Transverse colon (tissue), 4 donors: ENCODE data around the gene TOP2A. TPM values are rescaled to one million over a fixed set of nuclear protein-coding genes. Genes with fewer than 3 reads are reported as not detected.

ENCODE experiments used
- DNase-seq: peaks from one replicate; pipeline ENCODE4 v3.0.0-alpha.2; 2019
- H3K27ac ChIP-seq, 4 donors: fragments of 200-600 bp; sonication (generic); 2 replicates each; pipeline ENCODE4 v1.5.1; 2016 to 2018; ENCODE audit warnings: inconsistent platforms in 4 of 4
- H3K27me3 ChIP-seq: fragments of 200-600 bp; sonication (generic); 2 replicates; pipeline ENCODE4 v1.5.1; 2017; ENCODE audit warnings: inconsistent platforms
- H3K36me3 ChIP-seq, 4 donors: fragments of 200-600 bp; sonication (generic); 2 replicates each; pipeline ENCODE4 v1.5.1; 2017 to 2019; ENCODE audit warnings: inconsistent platforms in 4 of 4
- H3K4me1 ChIP-seq, 4 donors: fragments of 200-600 bp; sonication (generic); 2 replicates each; pipeline ENCODE4 v1.5.1; 2017 to 2020; ENCODE audit warnings: inconsistent platforms in 4 of 4
- H3K4me3 ChIP-seq, 4 donors: fragments of 200-600 bp; sonication (generic); 1 replicate in 1 of 4; 2 replicates in 3 of 4; pipeline versions ENCODE4 v1.5.1 to v1.6.1; 2017 to 2019; ENCODE audit warnings: inconsistent platforms in 4 of 4
- H3K9me3 ChIP-seq, 2 donors: fragments of 200-600 bp; sonication (generic); 2 replicates each; pipeline ENCODE4 v1.5.1; 2017 to 2019; ENCODE audit warnings: inconsistent platforms in 2 of 2
- CTCF ChIP-seq, 5 experiments: fragments of 200-600 bp in 3 of 5; fragments of 450-650 bp in 2 of 5; sonication (generic) in 3 of 5; IDR thresholded peaks; 1 replicate in 2 of 5; 2 replicates in 3 of 5; pipeline ENCODE4 v1.5.1; 2016 to 2017; ENCODE audit warnings: antibody characterized with exemption in 5 of 5, inconsistent platforms in 3 of 5, mild to moderate bottlenecking in 2 of 5, moderate library complexity in 1 of 5
- EP300 ChIP-seq: sonication (generic); formaldehyde crosslinking; IDR thresholded peaks from one replicate; pipeline ENCODE4 v1.6.1; 2017; ENCODE audit warnings: antibody characterized with exemption, low read depth
- POLR2A ChIP-seq: fragments of 450-650 bp; IDR thresholded peaks from one replicate; pipeline ENCODE4 v1.6.1; 2016; ENCODE audit warnings: antibody characterized with exemption, mild to moderate bottlenecking, moderate library complexity
- POLR2AphosphoS5 ChIP-seq, 3 donors: sonication (generic); formaldehyde crosslinking; IDR thresholded peaks; one replicate each; pipeline ENCODE4 v1.6.1; 2016; ENCODE audit warnings: antibody characterized with exemption in 3 of 3
- WGBS, 2 donors: methylation state at CpG; one replicate each; pipeline ENCODE4 v1.1.5; 2018; ENCODE audit warnings: low coverage in 1 of 2; 5-methylcytosine and 5-hydroxymethylcytosine counted together
- in situ Hi-C, 4 donors: fragments of 200-750 bp; cut with MboI; loops; one replicate each; pipeline versions ENCODE4 v1.15.0 to v1.15.1; 2017; ENCODE audit warnings: low sequenced_read_pairs in 3 of 4, low pct_ligation_motif_present in 1 of 4, low pct_unique_long_range_greater_than_20kb in 1 of 4
- intact Hi-C: fragments of 100-400 bp; cut with DNase I; formaldehyde crosslinking; loops from one replicate; pipeline ENCODE4 v1.15.1; 2023; ENCODE audit warnings: low total_unique reads
- total RNA-seq, 4 donors: library from RNA; depleted of rRNA; stranded (reverse); fragments of >200 nt; gene quantifications; one replicate each; pipeline ENCODE4 v1.1.0, GENCODE V29; 2016

TOP2A gene
- total RNA-seq, 4 donors from 2014 or later: 0.37 to 25.5 (median 7.5) TPM

- no peak overlapping the region for H3K4me3 ChIP-seq
- WGBS, 2 donors: 81% methylated on average over 15 of the region's 17 CpGs; no CpG with 5 or more reads in 1 of the 2 donors
- intact Hi-C loops: no loop called here
- no peak overlapping the region for H3K27ac ChIP-seq
- H3K27me3 ChIP-seq: no peaks in the 10 kb centered on the region
- TF ChIP-seq EP300: no peak
- TF ChIP-seq POLR2A: no peak
- TF ChIP-seq CTCF (IDR thresholded peaks at IDR 0.05): no peak
- no peak for TF ChIP-seq POLR2AphosphoS5 (IDR thresholded peaks at IDR 0.05)
- no peak for DNase-seq
- H3K9me3 ChIP-seq: no peaks in the 10 kb centered on the region
- in situ Hi-C loops: loop anchor here in 2 of 4 donors (10.0 kb wide), 2 partner anchors 48 to 168 kb away; partner anchors contain the start of gene TOP2A (in 1 of the 2)
- no peaks in the 10 kb centered on the region for H3K36me3 ChIP-seq
- peaks cover 6 to 12% (median 8%) of the 10 kb centered on the region in 4 donors for H3K4me1 ChIP-seq
Measured at GRCh38 chr17:40366861-40367518, 50.7 kb downstream of the TOP2A start.

- Histone ChIP-seq H3K4me3 (no peak overlapping the region), H3K36me3 (no peaks in the 10 kb centered on the region), H3K9me3 (no peaks in the 10 kb centered on the region), H3K27me3 (no peaks in the 10 kb centered on the region), H3K27ac (no peak overlapping the region), H3K4me1 (peaks cover 6 to 12% (median 8%) of the 10 kb centered on the region in 4 donors)
- TF ChIP-seq POLR2AphosphoS5 (IDR thresholded peaks at IDR 0.05): no peak
- TF ChIP-seq POLR2A: no peak
- no peak for TF ChIP-seq CTCF (IDR thresholded peaks at IDR 0.05)
- TF ChIP-seq EP300: no peak
- in situ Hi-C loops (loop anchor here in 2 of 4 donors (10.0 kb wide), 2 partner anchors 49 to 169 kb away; partner anchors contain the start of gene TOP2A (in 1 of the 2)), intact Hi-C loops (no loop called here)
- no peak for DNase-seq
- WGBS, 2 donors: 93% methylated on average over 3 to 18 of the region's 18 CpGs
Measured at GRCh38 chr17:40366076-40366860, 51.4 kb downstream of the TOP2A start.

DNA sequence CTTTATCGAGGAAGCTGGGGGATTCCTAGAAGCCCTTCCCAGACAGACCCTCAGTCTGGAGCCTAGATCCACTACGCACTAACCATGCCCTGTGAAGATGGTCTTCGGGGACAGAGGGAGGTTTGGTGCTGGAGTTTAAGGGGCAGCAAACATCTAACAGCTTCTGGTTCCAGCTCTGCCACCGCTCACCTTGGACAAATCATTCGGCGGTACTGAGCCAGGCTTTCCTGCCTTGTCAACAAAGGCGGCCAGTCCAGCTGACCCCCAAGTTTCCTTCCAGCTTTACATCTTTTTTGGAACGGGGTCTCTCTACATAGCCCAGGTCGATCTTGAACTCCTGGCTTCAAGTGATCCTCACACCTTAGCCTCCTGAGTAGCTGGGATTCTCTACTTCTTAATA lies 52.8 kb downstream of the TOP2A start:
- H3K4me3 ChIP-seq: no peak overlapping the region

More for the DNA sequence above, 52.8 kb downstream of the TOP2A start:
- intact Hi-C loops: loop anchor here (5.0 kb wide), 2 partner anchors 52 to 1727 kb away; partner anchors contain the start of gene TOP2A
- H3K36me3 ChIP-seq: no peaks in the 10 kb centered on the region
- no peaks in the 10 kb centered on the region for H3K9me3 ChIP-seq
- TF ChIP-seq EP300 (no peak), POLR2A (no peak), CTCF (IDR thresholded peaks at IDR 0.05) (no peak), POLR2AphosphoS5 (IDR thresholded peaks at IDR 0.05) (no peak)
- no peak overlapping the region for H3K27ac ChIP-seq
- peaks cover 6 to 12% (median 8%) of the 10 kb centered on the region in 4 donors for H3K4me1 ChIP-seq
- no peaks in the 10 kb centered on the region for H3K27me3 ChIP-seq
- 84 to 89% methylated on average over 6 to 9 of the region's 9 CpGs for WGBS, 2 donors
- DNase-seq: no peak
- in situ Hi-C loops: loop anchor here in 2 of 4 donors (10.0 kb wide), 2 partner anchors 50 to 170 kb away; partner anchors contain the start of gene TOP2A (in 1 of the 2)
